Measurements from ENCODE around the gene UBE2S. TPM values are rescaled to one million over a fixed set of nuclear protein-coding genes. Genes with fewer than 3 reads are reported as not detected.

Gene UBE2S
- total RNA-seq, 4 donors from 2014 or later = 6.2 to 14.6 (median 9.2) TPM

DNA sequence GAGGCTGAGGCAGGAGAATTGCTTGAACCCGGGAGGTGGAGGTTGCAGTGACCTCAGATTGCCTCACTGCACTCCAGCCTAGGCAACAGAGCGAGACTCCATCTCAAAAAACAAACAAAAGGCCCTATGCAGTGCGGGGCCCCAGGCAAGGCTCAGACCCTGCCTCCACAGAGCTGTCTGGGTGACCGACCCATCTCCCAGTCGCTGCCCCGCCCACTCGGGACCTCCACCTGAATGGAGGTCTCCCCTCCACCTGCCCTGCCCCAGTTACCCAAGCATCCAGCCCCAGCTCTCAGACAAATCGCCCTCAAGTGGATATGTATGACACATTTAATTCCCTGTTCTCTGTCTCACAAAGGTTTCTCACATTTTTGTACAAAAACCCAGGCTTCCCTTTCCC is 42.3 kb downstream of the UBE2S start:
- no peak overlapping the region for H3K4me3 ChIP-seq (ENCODE audit: low read depth, poor library complexity, severe bottlenecking)
- TF ChIP-seq, protein P1, sequence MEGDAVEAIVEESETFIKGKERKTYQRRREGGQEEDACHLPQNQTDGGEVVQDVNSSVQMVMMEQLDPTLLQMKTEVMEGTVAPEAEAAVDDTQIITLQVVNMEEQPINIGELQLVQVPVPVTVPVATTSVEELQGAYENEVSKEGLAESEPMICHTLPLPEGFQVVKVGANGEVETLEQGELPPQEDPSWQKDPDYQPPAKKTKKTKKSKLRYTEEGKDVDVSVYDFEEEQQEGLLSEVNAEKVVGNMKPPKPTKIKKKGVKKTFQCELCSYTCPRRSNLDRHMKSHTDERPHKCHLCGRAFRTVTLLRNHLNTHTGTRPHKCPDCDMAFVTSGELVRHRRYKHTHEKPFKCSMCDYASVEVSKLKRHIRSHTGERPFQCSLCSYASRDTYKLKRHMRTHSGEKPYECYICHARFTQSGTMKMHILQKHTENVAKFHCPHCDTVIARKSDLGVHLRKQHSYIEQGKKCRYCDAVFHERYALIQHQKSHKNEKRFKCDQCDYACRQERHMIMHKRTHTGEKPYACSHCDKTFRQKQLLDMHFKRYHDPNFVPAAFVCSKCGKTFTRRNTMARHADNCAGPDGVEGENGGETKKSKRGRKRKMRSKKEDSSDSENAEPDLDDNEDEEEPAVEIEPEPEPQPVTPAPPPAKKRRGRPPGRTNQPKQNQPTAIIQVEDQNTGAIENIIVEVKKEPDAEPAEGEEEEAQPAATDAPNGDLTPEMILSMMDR (IDR thresholded peaks at IDR 0.05) = no peak
- no peak for TF ChIP-seq POLR2A (IDR thresholded peaks at IDR 0.05)
- WGBS, 2 donors = 91 to 93% methylated on average over 8 of the region's 8 CpGs
- DNase-seq (ENCODE audit: low spot score in 2 of 2) = no peak
- intact Hi-C loops (cut with DNase I; ENCODE audit: low total_unique reads) = no loop called here

DNA sequence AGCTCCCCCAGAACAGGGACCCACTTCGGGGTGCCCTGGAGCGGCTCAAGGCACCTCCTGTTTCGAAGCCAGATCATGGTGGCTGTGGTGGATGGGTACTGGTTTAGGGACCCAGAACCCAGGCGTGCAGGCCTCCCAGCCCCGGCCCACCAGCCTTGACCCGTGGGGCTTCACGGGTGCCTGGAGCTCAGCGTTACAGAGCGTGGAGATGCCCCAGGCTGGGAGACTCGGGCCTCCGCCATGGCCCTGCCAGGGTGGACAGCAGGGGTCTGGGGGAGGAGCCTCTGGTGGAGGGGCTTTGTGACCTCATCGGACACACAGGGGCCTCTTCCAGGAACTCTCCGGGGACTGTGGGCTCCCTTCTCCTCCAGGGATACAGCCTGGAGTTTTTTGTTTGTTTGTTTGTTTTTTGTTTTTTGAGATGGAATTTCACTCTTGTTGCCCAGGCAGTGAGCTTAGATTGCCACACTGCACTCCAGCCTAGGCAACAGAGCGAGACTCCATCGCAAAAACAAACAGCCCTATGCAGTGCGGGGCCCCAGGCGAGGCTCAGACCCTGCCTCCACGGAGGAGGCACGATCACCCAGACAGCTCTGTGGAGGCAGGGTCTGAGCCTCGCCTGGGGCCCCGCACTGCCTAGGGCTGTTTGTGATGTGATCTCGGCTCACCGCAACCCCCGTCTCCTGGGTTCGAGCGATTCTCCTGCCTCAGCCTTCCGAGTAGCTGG is 44.4 kb downstream of the UBE2S start, which contains the start of gene GARIN5B:
TSS of gene GARIN5B (minus strand) at position 271 of the 727 bp plus-strand sequence. CDS start at position 77, 194 bp downstream.
- 83 to 84% methylated on average over 23 to 27 of the region's 27 CpGs for WGBS, 2 donors
- TF ChIP-seq, protein P1 (IDR thresholded peaks at IDR 0.05) = no peak
- TF ChIP-seq POLR2A (IDR thresholded peaks at IDR 0.05) = no peak
- intact Hi-C loops (cut with DNase I; ENCODE audit: low total_unique reads) = no loop called here
- no peak for DNase-seq (ENCODE audit: low spot score in 2 of 2)
- no peak within 1 kb of the TSS for H3K4me3 ChIP-seq (ENCODE audit: low read depth, poor library complexity, severe bottlenecking)

DNA sequence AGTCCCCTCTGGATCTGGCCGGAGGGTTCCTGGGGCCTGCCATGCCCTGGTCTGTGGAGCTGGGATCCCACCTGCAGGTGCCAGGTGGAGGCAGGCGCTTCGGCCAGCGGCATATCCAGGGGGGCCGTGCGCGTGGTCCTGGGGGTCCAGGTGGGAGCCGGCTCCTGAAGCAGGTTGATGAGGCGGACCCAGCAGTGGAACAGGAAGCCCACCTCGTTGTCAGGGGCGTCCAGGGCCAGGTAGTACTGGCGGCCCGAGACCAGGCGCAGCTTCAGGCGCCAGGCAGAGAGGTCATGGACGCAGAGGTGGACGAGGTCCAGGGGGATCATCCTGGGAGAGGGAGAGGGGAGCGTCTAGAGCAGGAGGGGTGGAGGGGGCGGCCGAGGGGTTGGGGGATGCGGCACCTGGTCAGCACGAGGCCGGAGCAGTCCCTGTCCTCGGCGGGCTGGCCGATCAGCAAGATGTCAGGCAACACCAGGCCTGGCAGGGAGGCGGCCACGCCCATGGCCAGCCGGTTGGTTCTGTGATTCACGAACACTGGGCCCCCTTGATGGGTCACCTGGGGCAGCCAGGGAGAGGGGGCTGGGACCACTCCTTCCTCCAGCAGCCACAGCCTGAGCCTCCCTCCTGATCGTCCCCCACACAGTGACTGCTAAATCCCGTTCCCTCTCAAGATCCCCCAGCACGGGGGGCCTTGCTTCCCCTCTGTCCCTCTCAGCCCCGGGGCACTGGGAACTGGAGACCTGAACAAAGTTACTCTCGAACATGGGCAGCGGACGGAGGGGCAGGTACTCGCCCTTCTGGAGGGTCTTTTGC is 45.2 kb downstream of the UBE2S start:
- no peak for DNase-seq (ENCODE audit: low spot score in 2 of 2)
- H3K4me3 ChIP-seq (ENCODE audit: low read depth, poor library complexity, severe bottlenecking) = no peak overlapping the region
- intact Hi-C loops (cut with DNase I; ENCODE audit: low total_unique reads) = no loop called here
- TF ChIP-seq, protein P1 (IDR thresholded peaks at IDR 0.05) = no peak
- no peak for TF ChIP-seq POLR2A (IDR thresholded peaks at IDR 0.05)
- 73 to 89% methylated on average over 37 to 38 of the region's 38 CpGs for WGBS, 2 donors

DNA sequence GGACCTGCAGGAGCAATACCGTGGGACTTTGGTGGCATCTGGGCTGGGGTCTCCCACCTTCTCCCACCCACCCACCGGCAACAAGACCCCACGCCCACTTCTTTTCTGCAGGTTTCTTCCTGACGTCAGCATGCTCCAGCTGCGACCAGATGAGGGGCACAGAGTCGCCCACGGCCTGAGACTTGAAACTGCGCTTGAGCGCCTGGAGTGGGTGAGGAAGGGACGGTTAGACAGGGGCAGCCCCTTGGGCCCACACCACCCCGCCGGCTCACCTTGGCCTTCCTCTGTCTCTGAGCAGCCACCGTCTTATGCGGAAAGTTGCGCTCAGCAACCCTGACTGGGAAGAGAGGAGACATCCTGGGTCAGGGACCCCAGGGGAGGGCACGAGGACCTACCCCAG is 46.7 kb downstream of the UBE2S start:
- no peak for DNase-seq (ENCODE audit: low spot score in 2 of 2)
- no peak for TF ChIP-seq POLR2A (IDR thresholded peaks at IDR 0.05)
- TF ChIP-seq, protein P1 (IDR thresholded peaks at IDR 0.05) = no peak
- intact Hi-C loops (cut with DNase I; ENCODE audit: low total_unique reads) = no loop called here
- H3K4me3 ChIP-seq (ENCODE audit: low read depth, poor library complexity, severe bottlenecking) = no peak overlapping the region
- 91% methylated on average over 16 of the region's 16 CpGs for WGBS, 2 donors

DNA sequence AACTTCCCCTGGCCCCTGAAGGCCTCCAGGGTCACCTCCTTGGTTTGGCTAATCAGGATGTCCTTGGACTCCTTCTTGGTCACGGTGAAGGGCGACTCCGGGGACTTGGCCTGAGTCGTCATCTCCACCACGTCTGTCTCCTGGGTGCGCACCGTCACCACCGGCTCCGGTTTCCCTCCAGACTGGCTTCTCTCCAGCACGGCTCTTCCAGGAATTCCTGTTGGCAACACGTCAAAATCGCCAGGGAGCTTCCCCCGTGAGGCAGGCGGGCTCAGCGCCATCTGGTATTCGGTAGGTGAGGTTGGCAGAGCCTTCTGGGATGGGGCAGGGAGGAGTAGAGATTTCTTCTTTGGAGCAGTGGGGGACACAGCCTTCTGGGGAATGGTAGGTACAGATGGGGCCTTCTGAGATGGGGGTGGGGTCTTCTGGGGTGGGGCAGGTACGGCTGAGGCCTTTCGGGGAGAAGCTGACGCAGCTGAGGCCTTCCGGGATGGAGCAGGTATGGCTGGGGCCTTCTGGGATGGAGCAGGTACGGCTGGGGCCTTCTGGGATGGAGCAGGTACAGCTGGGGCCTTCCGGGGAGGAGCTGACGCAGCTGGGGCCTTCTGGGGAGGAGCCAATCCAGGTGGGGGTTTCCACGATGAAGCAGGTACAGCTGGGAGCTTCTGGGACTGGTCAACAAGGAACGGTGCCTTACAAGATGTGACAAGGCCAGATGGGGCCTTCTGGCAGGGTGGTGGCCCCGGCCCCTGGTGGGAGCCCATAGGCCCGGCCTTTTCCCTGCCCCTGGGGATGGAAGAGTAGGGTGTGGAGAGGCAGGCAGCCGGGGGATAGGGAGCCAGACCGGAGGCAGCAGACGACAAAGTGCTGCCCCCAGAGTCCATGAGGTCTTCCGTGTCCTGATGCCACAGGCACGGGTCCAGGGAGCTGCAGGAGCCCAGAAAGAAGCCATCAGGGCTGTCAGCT is 48.4 kb downstream of the UBE2S start:
- 67 to 77% methylated on average over 30 to 32 of the region's 32 CpGs for WGBS, 2 donors
- intact Hi-C loops (cut with DNase I; ENCODE audit: low total_unique reads) = no loop called here
- no peak overlapping the region for H3K4me3 ChIP-seq (ENCODE audit: low read depth, poor library complexity, severe bottlenecking)
- DNase-seq (ENCODE audit: low spot score in 2 of 2) = no peak
- no peak for TF ChIP-seq POLR2A (IDR thresholded peaks at IDR 0.05)
- TF ChIP-seq, protein P1 (IDR thresholded peaks at IDR 0.05) = no peak

Data from lower leg skin (tissue), 4 donors.